ENCODE measurements around the gene GPNMB.
"Not testable (repeated sequence)": the region's sequence is repeated elsewhere in the genome, so short reads cannot be mapped to it uniquely, and the experiment has no call there.

The GPNMB gene

GRCh38 chr7:23246555-23246954 lies at the start of gene GPNMB:
TSS of gene GPNMB (plus strand) at chr7:23246775. CDS start at chr7:23246858, 83 bp downstream.
- no peak for DNase-seq

DNA sequence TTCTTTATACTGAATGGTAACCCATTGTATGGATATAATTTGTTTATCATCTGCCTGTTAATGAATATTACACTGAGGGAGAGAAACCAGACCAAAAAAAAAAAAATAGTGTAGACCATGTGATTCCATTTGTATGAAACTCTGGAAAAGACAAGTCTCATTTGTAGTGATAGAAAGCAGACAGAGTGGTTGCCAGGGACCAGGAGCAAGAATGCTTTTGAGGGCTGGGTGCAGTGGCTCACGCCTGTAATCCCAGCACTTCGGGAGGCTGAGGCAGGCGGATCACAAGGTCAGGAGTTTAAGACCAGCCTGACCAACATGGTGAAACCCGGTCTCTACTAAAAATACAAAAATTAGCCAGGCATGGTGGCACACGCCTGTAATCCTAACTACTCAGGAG lies 48.8 kb upstream of the GPNMB start:
- not testable (repeated sequence) for DNase-seq

- DNase-seq: no peak
These were observed 46.2 kb upstream of the GPNMB start for GRCh38 chr7:23200331-23200730.

DNA sequence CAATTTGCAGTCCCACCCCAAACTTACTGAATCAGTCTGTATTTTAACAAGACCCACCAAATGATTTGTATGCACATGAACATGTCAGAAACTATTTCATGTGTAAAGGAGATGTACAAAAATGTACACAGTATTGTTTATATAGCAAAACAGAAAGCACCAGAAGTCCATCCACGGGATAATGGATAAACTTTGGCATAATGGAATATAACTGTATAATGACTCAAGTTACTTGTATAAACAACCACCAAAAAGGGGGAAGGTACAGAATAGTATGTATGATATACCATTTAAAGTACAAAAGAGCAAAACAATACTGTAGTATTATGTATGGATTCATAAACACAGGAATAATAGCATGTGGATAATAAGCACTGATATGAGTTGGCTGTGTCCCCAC lies 42.3 kb upstream of the GPNMB start:
- no peak for DNase-seq

DNA sequence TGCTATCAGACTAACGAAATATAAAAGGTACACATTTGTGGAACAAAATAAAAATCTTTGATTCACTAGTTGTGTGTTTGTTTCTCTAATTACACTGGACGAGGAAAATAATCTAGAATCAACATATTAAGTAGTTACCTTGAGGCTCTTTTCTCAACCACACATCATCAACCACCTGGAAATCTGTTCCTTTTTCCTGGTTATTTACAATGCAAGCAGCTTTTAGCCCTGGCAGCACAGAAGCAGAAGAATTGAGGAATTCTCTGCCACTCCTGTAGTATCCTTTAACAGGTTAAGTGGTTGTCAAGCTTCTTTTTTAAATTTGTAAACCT lies 41.0 kb upstream of the GPNMB start:
- no peak for DNase-seq

DNA sequence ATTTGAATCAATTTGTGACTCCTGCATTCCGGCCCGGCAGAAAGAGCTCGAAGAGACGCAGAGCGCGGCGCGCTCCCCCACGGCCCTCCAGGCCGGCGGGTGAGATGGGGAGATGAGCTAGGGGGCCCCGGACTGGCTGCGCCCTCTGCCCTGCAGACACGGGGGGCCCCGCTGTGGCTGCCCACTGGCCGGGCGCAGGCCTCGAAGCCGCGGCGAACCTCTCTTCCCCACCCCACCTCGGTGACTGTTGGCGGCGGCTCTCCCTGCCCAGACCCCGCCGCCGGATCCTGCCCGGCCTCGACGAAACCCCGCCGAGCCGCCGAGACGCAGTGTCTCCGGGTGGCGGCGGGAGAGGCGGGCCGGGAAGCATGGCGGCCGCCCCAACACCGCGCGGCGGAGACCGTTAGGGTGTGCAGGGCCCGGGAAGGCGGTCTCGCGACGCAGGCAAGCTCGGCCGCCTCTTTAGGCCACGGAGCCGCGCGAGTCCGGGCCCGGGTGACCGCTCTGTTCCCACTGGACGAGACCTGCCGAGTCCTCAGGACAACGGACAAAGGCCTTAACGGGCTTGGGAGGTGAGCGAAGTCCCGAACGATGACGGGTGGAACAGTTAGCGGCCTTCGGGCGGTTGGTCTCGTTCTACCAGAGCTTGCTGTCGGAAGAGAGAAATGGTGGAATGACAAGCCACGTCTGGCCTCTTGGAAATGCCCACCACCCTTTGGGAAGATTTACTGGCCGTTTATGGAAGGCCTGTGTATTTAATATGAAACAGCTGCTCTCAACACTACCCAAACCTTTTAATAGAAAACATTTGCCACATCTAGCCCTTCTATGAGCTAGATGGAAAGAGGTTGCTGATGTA lies 40.4 kb upstream of the GPNMB start:
- no peak for DNase-seq

DNA sequence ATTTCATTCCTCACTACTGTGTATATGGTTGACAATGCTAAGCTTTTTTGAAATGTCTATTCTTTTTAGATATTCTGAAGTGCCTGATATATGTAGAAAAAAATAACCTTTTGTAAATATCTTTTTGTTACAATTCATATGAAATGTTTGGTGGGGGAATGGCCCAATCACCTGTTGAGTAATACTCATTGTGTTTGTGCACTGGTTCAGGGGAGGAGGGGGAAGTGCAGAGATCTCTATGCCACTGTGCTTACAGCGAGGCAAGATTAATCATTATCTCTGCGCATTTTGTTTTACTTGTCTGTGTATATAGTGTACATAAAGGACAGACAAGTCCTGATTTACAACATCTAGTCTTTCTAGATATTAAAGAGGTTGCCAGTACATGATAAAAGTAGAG lies 39.6 kb upstream of the GPNMB start:
- DNase-seq: no peak

DNA sequence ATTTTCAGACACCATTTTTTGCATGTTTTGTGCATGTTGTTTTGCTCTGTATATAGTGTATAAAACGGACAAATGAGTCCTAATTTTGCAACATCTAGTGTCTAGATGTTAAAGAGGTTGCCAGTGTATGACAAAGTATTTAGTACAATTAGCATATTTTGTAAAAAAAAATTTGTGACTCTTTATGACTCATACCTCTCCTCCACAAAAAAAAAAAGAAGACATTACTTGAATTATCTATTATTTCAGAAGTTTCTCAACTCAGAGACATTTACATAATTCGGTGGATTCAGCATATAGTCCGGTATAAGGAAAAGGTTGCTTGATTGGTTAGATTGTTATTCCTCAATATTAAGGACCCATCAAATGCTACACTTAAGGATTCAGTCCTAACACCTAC lies 38.7 kb upstream of the GPNMB start:
- no peak for DNase-seq

- DNase-seq: no peak
These were observed 38.3 kb upstream of the GPNMB start for GRCh38 chr7:23208316-23208715.

GRCh38 chr7:23210506-23210905 lies 36.1 kb upstream of the GPNMB start:
- DNase-seq: no peak

GRCh38 chr7:23211589-23211988 lies 35.0 kb upstream of the GPNMB start:
- DNase-seq: no peak

DNA sequence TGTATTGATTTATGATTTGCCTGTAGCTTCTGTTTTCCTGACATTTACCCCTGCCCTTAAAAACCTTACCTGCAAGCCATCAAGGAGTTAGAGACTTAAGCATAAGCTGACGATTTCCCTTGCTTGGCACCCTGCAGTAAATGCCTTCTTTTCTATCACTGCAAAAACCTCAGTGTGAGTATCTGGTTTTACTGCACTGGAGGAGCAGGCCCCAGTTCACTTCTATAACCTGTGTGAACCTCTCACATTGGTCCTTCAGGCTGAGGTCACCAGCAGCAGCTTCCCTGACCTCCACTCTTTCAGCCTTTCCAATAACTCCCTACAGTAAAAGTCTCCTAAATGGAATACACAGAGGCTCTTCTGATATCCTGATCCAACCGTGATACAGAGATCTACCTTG lies 34.2 kb upstream of the GPNMB start:
- DNase-seq: no peak

DNA sequence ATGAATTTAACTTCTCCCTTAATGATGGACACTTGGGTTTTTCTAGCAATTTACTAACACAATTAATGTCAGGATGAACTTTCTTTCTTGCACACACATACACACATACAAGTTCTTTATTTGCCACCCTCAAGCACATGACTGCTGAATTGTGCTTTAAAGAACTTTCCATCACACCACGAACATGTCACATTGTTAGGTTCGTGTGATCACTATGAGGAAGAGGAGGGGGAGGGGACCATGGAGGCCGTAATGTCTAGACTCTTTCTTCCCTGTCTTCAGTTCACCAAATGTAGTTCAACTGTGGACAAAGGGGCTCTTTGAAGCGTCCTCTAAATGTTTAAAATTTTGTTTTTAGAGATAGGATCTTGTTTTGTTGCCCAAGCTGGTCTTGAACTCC lies 33.7 kb upstream of the GPNMB start:
- DNase-seq: no peak

GRCh38 chr7:23213755-23214154 lies 32.8 kb upstream of the GPNMB start:
- DNase-seq: no peak

- no peak for DNase-seq
These were observed 32.2 kb upstream of the GPNMB start for GRCh38 chr7:23214423-23214822.

- DNase-seq: no peak
These were observed 31.6 kb upstream of the GPNMB start for GRCh38 chr7:23214938-23215337.

GRCh38 chr7:23216021-23216420 lies 30.6 kb upstream of the GPNMB start:
- DNase-seq: no peak

- DNase-seq: no peak
These were observed 28.4 kb upstream of the GPNMB start for GRCh38 chr7:23218196-23218595.

DNA sequence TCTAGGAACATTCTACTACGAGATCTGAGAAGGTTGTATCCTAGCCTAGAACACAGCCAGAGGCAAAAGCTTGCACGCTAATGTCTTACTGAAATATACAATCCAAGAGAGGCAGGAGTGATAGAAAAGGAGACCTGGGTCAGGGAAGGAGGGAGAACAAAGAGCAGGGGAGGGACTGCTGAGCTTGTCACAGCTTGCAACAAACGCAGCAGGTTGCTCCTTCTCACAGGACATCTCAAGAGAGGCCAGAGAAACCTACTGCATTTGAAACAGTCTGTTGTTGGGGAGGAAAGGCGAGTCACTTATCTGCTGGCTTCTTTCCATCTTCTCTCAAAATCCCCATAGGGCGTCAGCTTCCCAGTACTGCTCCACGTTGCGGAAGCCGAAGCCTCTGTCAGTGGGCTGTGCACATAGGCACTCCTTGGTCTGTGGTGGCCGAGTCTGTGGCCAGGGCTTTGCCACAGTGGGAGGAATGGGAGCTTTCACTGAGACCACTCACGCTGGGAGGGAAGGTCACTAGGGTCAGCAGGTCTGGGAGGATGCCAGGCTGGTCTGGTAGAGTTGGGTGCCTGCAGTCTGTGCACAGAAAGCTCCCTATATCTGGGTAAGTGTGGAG lies 25.8 kb upstream of the GPNMB start:
- DNase-seq: no peak

GRCh38 chr7:23222439-23223030 lies 24.0 kb upstream of the GPNMB start:
- DNase-seq: no peak

- not testable (repeated sequence) for DNase-seq
These were observed 22.2 kb upstream of the GPNMB start for GRCh38 chr7:23224364-23224763.

GRCh38 chr7:23226844-23227450 lies 19.6 kb upstream of the GPNMB start:
- no peak for DNase-seq

DNA sequence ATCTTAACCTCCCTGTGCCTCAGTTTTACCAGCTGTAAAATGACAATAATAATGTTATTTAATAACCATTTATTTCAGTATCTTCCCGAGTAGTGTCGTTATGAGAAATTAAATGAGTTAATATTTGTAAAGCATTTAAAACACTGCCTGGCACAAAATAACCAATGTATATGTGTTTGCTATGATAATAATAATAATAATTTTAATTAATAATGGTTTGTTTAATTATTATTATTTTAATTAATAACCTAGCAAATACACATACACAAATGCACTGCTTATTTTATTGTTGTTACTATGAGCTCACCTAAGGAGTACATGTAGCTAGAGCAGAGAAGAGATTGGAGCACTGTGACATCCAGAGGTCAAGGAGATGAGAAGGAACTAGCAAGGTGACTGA lies 18.2 kb upstream of the GPNMB start:
- no peak for DNase-seq

- no peak for DNase-seq
These were observed 15.9 kb upstream of the GPNMB start for GRCh38 chr7:23230641-23231101.

All from NCI-H2171 (cell line).